ENCODE measurements around the gene LRMDA.

- TF ChIP-seq, protein P1, sequence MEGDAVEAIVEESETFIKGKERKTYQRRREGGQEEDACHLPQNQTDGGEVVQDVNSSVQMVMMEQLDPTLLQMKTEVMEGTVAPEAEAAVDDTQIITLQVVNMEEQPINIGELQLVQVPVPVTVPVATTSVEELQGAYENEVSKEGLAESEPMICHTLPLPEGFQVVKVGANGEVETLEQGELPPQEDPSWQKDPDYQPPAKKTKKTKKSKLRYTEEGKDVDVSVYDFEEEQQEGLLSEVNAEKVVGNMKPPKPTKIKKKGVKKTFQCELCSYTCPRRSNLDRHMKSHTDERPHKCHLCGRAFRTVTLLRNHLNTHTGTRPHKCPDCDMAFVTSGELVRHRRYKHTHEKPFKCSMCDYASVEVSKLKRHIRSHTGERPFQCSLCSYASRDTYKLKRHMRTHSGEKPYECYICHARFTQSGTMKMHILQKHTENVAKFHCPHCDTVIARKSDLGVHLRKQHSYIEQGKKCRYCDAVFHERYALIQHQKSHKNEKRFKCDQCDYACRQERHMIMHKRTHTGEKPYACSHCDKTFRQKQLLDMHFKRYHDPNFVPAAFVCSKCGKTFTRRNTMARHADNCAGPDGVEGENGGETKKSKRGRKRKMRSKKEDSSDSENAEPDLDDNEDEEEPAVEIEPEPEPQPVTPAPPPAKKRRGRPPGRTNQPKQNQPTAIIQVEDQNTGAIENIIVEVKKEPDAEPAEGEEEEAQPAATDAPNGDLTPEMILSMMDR (conservative IDR thresholded peaks at IDR 0.05; ENCODE audit: low read depth, low read length) = no peak
- no peak for TF ChIP-seq EZH2 (IDR thresholded peaks at IDR 0.05; ENCODE audit: borderline replicate concordance, low read depth, low read length, poor library complexity, severe bottlenecking)
Observed at GRCh38 chr10:75788394-75789205, 357.2 kb downstream of the LRMDA start.
